Neural cell (in vitro differentiated cells): ENCODE data around the gene CH25H. TPM values are rescaled to one million over a fixed set of nuclear protein-coding genes. Genes with fewer than 3 reads are reported as not detected.

Source experiments
- H2AFZ ChIP-seq: fragments of 200-600, 300-800 bp; sonication (generic), shearing (Covaris generic); 2 replicates; pipeline ENCODE4 v1.6.0; 2014; ENCODE audit warnings: low read depth, mild to moderate bottlenecking, antibody characterized with exemption, low read length, moderate library complexity
- H3F3A ChIP-seq: fragments of 200-600 bp; shearing (Covaris generic); 2 replicates; pipeline ENCODE4 v1.6.1; 2016; ENCODE audit warnings: mild to moderate bottlenecking, moderate library complexity, mixed read lengths, antibody characterized with exemption, low read length; ENCODE audit not compliant: insufficient read depth, poor library complexity, severe bottlenecking
- H3K27ac ChIP-seq: fragments of 200-600, 300-800 bp; sonication (generic), shearing (Covaris generic); 2 replicates; pipeline ENCODE4 v1.5.1; 2014; ENCODE audit warnings: mild to moderate bottlenecking, low read length, moderate library complexity
- H3K27me3 ChIP-seq: fragments of 300-800, 200-600 bp; sonication (generic), shearing (Covaris generic); 2 replicates; pipeline ENCODE4 v1.6.0; 2014; ENCODE audit warnings: mild to moderate bottlenecking, low read depth, low read length, moderate library complexity; ENCODE audit not compliant: insufficient read depth
- H3K36me3 ChIP-seq: fragments of 300-800, 200-600 bp; sonication (generic), shearing (Covaris generic); 2 replicates; pipeline ENCODE4 v1.5.1; 2014; ENCODE audit warnings: mild to moderate bottlenecking, antibody characterized with exemption, low read length, moderate library complexity; ENCODE audit not compliant: insufficient read depth
- H3K4me2 ChIP-seq: fragments of 300-800, 200-600 bp; sonication (generic), shearing (Covaris generic); 2 replicates; pipeline ENCODE4 v1.6.0; 2014; ENCODE audit warnings: mild to moderate bottlenecking, low read length
- H3K4me3 ChIP-seq: fragments of 300-800, 200-600 bp; sonication (generic), shearing (Covaris generic); 2 replicates; pipeline ENCODE4 v1.5.1; 2014; ENCODE audit warnings: mild to moderate bottlenecking, low read length, moderate library complexity
- H3K79me2 ChIP-seq: fragments of 200-600 bp; shearing (Covaris generic); replicated peaks from 2 replicates; pipeline ENCODE4 v1.6.0; 2014; ENCODE audit warnings: mild to moderate bottlenecking, low read length, moderate library complexity; ENCODE audit not compliant: insufficient read depth
- H3K9ac ChIP-seq: fragments of 300-800, 200-600 bp; sonication (generic), shearing (Covaris generic); 2 replicates; pipeline ENCODE4 v1.6.1; 2016; ENCODE audit warnings: mild to moderate bottlenecking, low read length, mixed read lengths
- H3K9me2 ChIP-seq: fragments of 200-600 bp; shearing (Covaris generic); 2 replicates; pipeline ENCODE4 v1.6.1; 2016; ENCODE audit warnings: mild to moderate bottlenecking, low read length, mixed read lengths; ENCODE audit not compliant: insufficient read depth
- H3K9me3 ChIP-seq: fragments of 200-600, 300-800 bp; sonication (generic), shearing (Covaris generic); 2 replicates; pipeline ENCODE4 v1.6.1; 2016; ENCODE audit warnings: mild to moderate bottlenecking, mixed run types, low read length, moderate library complexity, mixed read lengths
- H4K20me1 ChIP-seq: fragments of 200-600 bp; shearing (Covaris generic); 2 replicates; pipeline ENCODE4 v1.6.1; 2016; ENCODE audit warnings: mild to moderate bottlenecking, mixed run types; ENCODE audit not compliant: insufficient read depth
- EP300 ChIP-seq: fragments of 450-650 bp; conservative IDR thresholded peaks from 2 replicates; pipeline ENCODE4 v1.6.1; 2014; ENCODE audit warnings: antibody characterized with exemption, mild to moderate bottlenecking, moderate library complexity; ENCODE audit not compliant: poor library complexity, severe bottlenecking
- EZH2 ChIP-seq: fragments of 200-600, 300-800 bp; shearing (Covaris generic), sonication (generic); IDR thresholded peaks from 2 replicates; pipeline ENCODE4 v1.6.1; 2014; ENCODE audit warnings: antibody characterized with exemption, low read length, borderline replicate concordance, mild to moderate bottlenecking; ENCODE audit not compliant: insufficient read depth, poor library complexity, severe bottlenecking
- MXI1 ChIP-seq: fragments of 450-650 bp; conservative IDR thresholded peaks from 2 replicates; pipeline ENCODE4 v1.6.1; 2014; ENCODE audit warnings: antibody characterized with exemption, mild to moderate bottlenecking; ENCODE audit not compliant: poor library complexity, severe bottlenecking
- POLR2AphosphoS5 ChIP-seq: IDR thresholded peaks from 2 replicates; pipeline ENCODE4 v1.6.1; 2012
- RAD21 ChIP-seq: fragments of 450-650 bp; conservative IDR thresholded peaks from 2 replicates; pipeline ENCODE4 v1.6.1; 2014; ENCODE audit warnings: antibody characterized with exemption, mild to moderate bottlenecking, moderate library complexity
- SMC3 ChIP-seq: fragments of 450-650 bp; conservative IDR thresholded peaks from 2 replicates; pipeline ENCODE4 v1.6.1; 2014; ENCODE audit warnings: antibody characterized with exemption, mild to moderate bottlenecking, moderate library complexity; ENCODE audit not compliant: poor library complexity
- TAF1 ChIP-seq: IDR thresholded peaks from 2 replicates; pipeline ENCODE4 v1.6.1; 2012; ENCODE audit warnings: low read depth
- polyA plus RNA-seq: library from polyadenylated mRNA; depleted of rRNA; stranded (reverse); fragments of >200 nt; gene quantifications from 2 replicates; pipeline ENCODE4 v1.2.3, GENCODE V29; 2014
- TF ChIP-seq, protein P1 (sequence below): fragments of 450-650 bp; IDR thresholded peaks from 2 replicates; pipeline ENCODE4 v1.5.1; 2014; ENCODE audit warnings: antibody characterized with exemption, mild to moderate bottlenecking, moderate library complexity; ENCODE audit not compliant: poor library complexity, severe bottlenecking
- TF ChIP-seq, protein P2 (sequence below): IDR thresholded peaks from 2 replicates; pipeline ENCODE4 v1.6.1; 2012; ENCODE audit warnings: borderline replicate concordance

Gene CH25H
- polyA plus RNA-seq, 1 donor from 2014 or later = 0.22 TPM

DNA sequence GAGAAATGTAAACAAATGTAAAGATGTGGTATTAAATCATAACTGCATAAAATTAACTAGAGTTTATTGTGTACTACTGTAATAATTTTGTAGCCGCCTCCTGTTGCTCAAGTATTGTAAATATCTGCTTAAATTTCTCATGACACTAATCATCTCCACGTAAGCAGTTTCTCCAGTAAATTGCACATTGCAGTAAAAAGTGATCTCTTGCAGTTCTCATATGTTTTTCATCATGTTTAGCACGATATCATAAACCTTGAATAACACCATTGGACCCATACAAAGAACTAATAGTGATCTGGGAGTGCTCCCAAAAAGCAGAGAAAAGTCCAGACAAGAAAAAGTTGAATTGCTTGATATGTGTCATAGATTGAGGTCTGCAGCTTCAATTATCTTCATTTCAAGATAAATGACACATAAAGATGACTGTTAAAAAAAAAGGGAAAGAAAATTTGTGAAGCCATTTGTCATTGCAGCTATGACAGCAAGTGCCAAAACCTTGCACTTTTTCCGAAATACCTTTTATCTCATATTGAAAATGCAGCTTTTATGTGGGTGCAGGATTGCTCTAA is 29.2 kb upstream of the CH25H start:
- no peak overlapping the region for H3K4me2 ChIP-seq
- no peak overlapping the region for H2AFZ ChIP-seq
- H4K20me1 ChIP-seq = no peaks in the 10 kb centered on the region
- no peak overlapping the region for H3K4me3 ChIP-seq
- no peaks in the 10 kb centered on the region for H3K36me3 ChIP-seq
- H3K9ac ChIP-seq = no peak overlapping the region
- no peak for TF ChIP-seq POLR2AphosphoS5
- H3K27me3 ChIP-seq = no peaks in the 10 kb centered on the region
- no peaks in the 10 kb centered on the region for H3F3A ChIP-seq
- H3K79me2 ChIP-seq = no peaks in the 10 kb centered on the region
- H3K9me2 ChIP-seq = no peaks in the 10 kb centered on the region
- H3K27ac ChIP-seq = no peak overlapping the region
- H3K9me3 ChIP-seq = no peaks in the 10 kb centered on the region

DNA sequence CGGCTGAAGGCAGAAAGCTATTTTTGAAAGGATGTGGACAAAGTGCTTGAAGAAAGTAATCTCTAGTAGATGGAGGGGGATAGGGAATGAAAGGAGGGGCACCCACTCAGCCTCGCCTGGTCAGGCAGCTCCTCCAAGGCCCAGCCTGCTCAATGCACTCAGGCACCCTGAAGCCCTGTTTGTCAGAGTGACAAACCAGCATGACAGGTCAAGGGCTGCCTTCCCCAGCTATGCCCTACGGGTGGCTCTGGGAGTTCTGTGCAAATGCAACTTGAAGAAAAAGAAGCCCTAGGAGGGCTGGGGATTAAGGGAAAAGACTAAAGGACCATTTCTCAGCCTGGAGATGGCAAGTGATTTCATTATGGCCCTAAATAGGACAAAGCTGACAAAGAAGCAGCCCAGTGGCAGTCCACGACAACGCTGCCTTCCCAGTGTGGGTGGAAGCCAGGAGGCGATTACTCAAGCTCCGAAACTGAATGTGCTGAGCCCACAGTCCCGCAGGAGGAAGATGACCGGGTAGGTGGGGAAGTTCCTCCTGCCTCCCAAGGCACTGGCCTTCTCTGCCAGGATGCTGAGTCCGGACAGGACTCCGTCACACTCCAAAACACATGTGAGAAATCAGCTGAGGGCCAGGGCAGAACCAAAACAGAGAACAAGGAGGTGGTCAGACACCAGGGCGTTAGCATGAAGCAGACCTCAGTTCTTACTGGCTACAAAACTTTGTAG is 28.1 kb upstream of the CH25H start:
- H3K79me2 ChIP-seq = no peaks in the 10 kb centered on the region
- no peak overlapping the region for H3K27ac ChIP-seq
- H3K9me3 ChIP-seq = no peaks in the 10 kb centered on the region
- H3K4me2 ChIP-seq = no peak overlapping the region
- no peak overlapping the region for H2AFZ ChIP-seq
- no peaks in the 10 kb centered on the region for H3F3A ChIP-seq
- no peaks in the 10 kb centered on the region for H3K36me3 ChIP-seq
- no peak overlapping the region for H3K4me3 ChIP-seq
- no peak overlapping the region for H3K9ac ChIP-seq
- H3K27me3 ChIP-seq = no peaks in the 10 kb centered on the region
- H3K9me2 ChIP-seq = no peaks in the 10 kb centered on the region
- H4K20me1 ChIP-seq = no peaks in the 10 kb centered on the region
- TF ChIP-seq, protein P1, sequence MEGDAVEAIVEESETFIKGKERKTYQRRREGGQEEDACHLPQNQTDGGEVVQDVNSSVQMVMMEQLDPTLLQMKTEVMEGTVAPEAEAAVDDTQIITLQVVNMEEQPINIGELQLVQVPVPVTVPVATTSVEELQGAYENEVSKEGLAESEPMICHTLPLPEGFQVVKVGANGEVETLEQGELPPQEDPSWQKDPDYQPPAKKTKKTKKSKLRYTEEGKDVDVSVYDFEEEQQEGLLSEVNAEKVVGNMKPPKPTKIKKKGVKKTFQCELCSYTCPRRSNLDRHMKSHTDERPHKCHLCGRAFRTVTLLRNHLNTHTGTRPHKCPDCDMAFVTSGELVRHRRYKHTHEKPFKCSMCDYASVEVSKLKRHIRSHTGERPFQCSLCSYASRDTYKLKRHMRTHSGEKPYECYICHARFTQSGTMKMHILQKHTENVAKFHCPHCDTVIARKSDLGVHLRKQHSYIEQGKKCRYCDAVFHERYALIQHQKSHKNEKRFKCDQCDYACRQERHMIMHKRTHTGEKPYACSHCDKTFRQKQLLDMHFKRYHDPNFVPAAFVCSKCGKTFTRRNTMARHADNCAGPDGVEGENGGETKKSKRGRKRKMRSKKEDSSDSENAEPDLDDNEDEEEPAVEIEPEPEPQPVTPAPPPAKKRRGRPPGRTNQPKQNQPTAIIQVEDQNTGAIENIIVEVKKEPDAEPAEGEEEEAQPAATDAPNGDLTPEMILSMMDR = no peak
- TF ChIP-seq, protein P2, sequence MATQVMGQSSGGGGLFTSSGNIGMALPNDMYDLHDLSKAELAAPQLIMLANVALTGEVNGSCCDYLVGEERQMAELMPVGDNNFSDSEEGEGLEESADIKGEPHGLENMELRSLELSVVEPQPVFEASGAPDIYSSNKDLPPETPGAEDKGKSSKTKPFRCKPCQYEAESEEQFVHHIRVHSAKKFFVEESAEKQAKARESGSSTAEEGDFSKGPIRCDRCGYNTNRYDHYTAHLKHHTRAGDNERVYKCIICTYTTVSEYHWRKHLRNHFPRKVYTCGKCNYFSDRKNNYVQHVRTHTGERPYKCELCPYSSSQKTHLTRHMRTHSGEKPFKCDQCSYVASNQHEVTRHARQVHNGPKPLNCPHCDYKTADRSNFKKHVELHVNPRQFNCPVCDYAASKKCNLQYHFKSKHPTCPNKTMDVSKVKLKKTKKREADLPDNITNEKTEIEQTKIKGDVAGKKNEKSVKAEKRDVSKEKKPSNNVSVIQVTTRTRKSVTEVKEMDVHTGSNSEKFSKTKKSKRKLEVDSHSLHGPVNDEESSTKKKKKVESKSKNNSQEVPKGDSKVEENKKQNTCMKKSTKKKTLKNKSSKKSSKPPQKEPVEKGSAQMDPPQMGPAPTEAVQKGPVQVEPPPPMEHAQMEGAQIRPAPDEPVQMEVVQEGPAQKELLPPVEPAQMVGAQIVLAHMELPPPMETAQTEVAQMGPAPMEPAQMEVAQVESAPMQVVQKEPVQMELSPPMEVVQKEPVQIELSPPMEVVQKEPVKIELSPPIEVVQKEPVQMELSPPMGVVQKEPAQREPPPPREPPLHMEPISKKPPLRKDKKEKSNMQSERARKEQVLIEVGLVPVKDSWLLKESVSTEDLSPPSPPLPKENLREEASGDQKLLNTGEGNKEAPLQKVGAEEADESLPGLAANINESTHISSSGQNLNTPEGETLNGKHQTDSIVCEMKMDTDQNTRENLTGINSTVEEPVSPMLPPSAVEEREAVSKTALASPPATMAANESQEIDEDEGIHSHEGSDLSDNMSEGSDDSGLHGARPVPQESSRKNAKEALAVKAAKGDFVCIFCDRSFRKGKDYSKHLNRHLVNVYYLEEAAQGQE = no peak

DNA sequence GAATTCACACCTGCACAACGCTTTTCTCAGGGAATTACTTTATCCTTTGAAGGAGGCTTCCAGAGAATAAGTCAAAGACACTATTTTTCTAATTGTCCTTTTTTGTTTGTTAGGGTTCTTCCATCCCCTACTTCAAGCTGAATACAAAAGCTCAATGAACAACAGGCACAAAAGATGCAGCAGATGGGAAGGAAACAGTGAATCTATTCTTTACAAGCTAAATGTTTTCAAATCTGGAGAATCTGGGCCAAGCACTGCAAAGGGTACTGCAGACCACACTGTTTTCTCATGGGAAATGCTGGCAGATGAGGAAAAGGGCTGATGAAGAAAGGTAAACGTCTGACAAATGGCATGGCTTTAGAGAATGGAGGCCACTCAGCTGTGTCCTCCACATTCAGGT is 25.9 kb upstream of the CH25H start:
- no peak for TF ChIP-seq SMC3
- TF ChIP-seq, protein P2 = no peak
- no peak for TF ChIP-seq EZH2
- no peak for TF ChIP-seq POLR2AphosphoS5
- TF ChIP-seq TAF1 = no peak
- no peak for TF ChIP-seq RAD21
- TF ChIP-seq MXI1 = no peak
- no peak for TF ChIP-seq EP300
- TF ChIP-seq, protein P1 = no peak
- Histone ChIP-seq H3K9ac (no peak overlapping the region), H3K27me3 (no peaks in the 10 kb centered on the region), H3F3A (no peaks in the 10 kb centered on the region), H3K36me3 (peaks cover 2% of the 10 kb centered on the region), H3K27ac (no peak overlapping the region), H3K4me2 (no peak overlapping the region), H2AFZ (no peak overlapping the region), H4K20me1 (no peaks in the 10 kb centered on the region), H3K4me3 (no peak overlapping the region), H3K9me2 (no peaks in the 10 kb centered on the region), H3K79me2 (no peaks in the 10 kb centered on the region), H3K9me3 (no peaks in the 10 kb centered on the region)
